HepG2 (cell line): ENCODE data around the gene ZNF341. TPM values are rescaled to one million over a fixed set of nuclear protein-coding genes. Genes with fewer than 3 reads are reported as not detected.
A peak's percentile ranks its signal among the peaks of the same experiment; 100 is the strongest.
"Not testable (repeated sequence)": the region's sequence is repeated elsewhere in the genome, so short reads cannot be mapped to it uniquely, and the experiment has no call there.

ENCODE experiments used
- ATAC-seq: fragments of 200-7000 bp; cut with Tn5 transposase; 3 replicates; pipeline ENCODE4 v1.9.1; 2020; ENCODE audit warnings: mild to moderate bottlenecking, moderate library complexity
- BruUV-seq: library from RNA; stranded (reverse); fragments of 400-500 nt; replicated peaks from 2 replicates; lab custom pipeline; 2021; lab: Mats Ljungman, UMichigan
- CTCF ChIA-PET: fragments of 300-600 bp; formaldehyde crosslinking; extraction: SDS; loops from one replicate; lab custom pipeline; 2021; ENCODE audit warnings: low total read pairs, inconsistent platforms, low intra/inter-chr PET ratio; lab: Yijun Ruan, JAX
- POLR2A ChIA-PET: fragments of 350-600 bp; sonication (Branson Sonifier 250); formaldehyde crosslinking; loops from one replicate; lab custom pipeline; 2020; ENCODE audit warnings: antibody characterized with exemption, inconsistent platforms; lab: Yijun Ruan, JAX
- DNase-seq: peaks from one replicate; pipeline ENCODE4 v3.0.0-alpha.2; 2015; ENCODE audit warnings: low spot score
- FAIRE-seq: peaks from 3 replicates; lab custom pipeline; 2011; peaks lifted over from hg19 to GRCh38; lab: Jason Lieb, UNC
- H2AFZ ChIP-seq: one replicate; pipeline ENCODE4 v1.6.1; 2011; ENCODE audit warnings: low read length, inconsistent platforms
- H3K27ac ChIP-seq: fragments of 300-600 bp; 3 replicates; pipeline ENCODE4 v1.8.0; 2011; ENCODE audit warnings: mixed run types, mild to moderate bottlenecking, mixed read lengths, low read length, inconsistent platforms; ENCODE audit not compliant: insufficient read depth; ENCODE audit errors: extremely low read length
- H3K27me3 ChIP-seq, 2 experiments: fragments of 200-600 bp in 1 of 2; 2 replicates in 1 of 2; 3 replicates in 1 of 2; pipeline versions ENCODE4 v1.6.0 to v1.8.0; 2011; ENCODE audit warnings: low read length in 2 of 2, mild to moderate bottlenecking in 2 of 2, moderate library complexity in 2 of 2, inconsistent platforms in 1 of 2; ENCODE audit not compliant: insufficient read depth in 2 of 2, control insufficient read depth in 1 of 2
- H3K36me3 ChIP-seq, 2 experiments: fragments of 200-600 bp in 1 of 2; replicated peaks in 1 of 2; 2 replicates in 1 of 2; 3 replicates in 1 of 2; pipeline versions ENCODE4 v1.5.1 to v1.8.0; 2011; ENCODE audit warnings: low read length in 2 of 2, inconsistent platforms in 1 of 2; ENCODE audit not compliant: insufficient read depth in 2 of 2, control insufficient read depth in 1 of 2
- H3K4me1 ChIP-seq: 2 replicates; pipeline ENCODE4 v1.5.1; 2012; ENCODE audit warnings: low read length, inconsistent platforms; ENCODE audit not compliant: insufficient read depth
- H3K4me2 ChIP-seq: 2 replicates; pipeline ENCODE4 v1.6.0; 2011; ENCODE audit warnings: low read depth, low read length, inconsistent platforms
- H3K4me3 ChIP-seq, 3 experiments: fragments of 200-600 bp in 1 of 3; sonication (generic), shearing (Covaris generic) in 1 of 3; replicated peaks in 1 of 3; 2 replicates each; pipeline ENCODE4 v1.5.1; 2011 to 2016; ENCODE audit warnings: low read length in 3 of 3, inconsistent platforms in 2 of 3, low read depth in 2 of 3, mild to moderate bottlenecking in 2 of 3, control low read depth in 1 of 3, mixed read lengths in 1 of 3; ENCODE audit not compliant: insufficient read depth in 1 of 3
- H3K79me2 ChIP-seq: one replicate; pipeline ENCODE4 v1.6.1; 2011; ENCODE audit warnings: low read length, inconsistent platforms; ENCODE audit not compliant: insufficient read depth
- H3K9ac ChIP-seq: 2 replicates; pipeline ENCODE4 v1.6.0; 2011; ENCODE audit warnings: mild to moderate bottlenecking, low read depth, low read length, inconsistent platforms; ENCODE audit not compliant: insufficient read depth
- H3K9me3 ChIP-seq: 2 replicates; pipeline ENCODE4 v1.5.1; 2012; ENCODE audit warnings: mild to moderate bottlenecking, low read length
- H4K20me1 ChIP-seq: 2 replicates; pipeline ENCODE4 v1.6.0; 2011; ENCODE audit warnings: inconsistent platforms, mild to moderate bottlenecking, low read length, moderate library complexity; ENCODE audit not compliant: insufficient read depth
- CHD4 ChIP-seq: fragments of 200-600 bp; sonication (generic); IDR thresholded peaks from 2 replicates; pipeline ENCODE4 v1.7.0; 2017; ENCODE audit warnings: mild to moderate bottlenecking, low read length, borderline replicate concordance
- ESRRA ChIP-seq: sonication (generic); formaldehyde crosslinking; IDR thresholded peaks from 2 replicates; pipeline ENCODE4 v1.5.1; 2020; ENCODE audit warnings: mild to moderate bottlenecking, low read depth, missing genetic modification reagents
- HIVEP1 ChIP-seq: sonication (generic); formaldehyde crosslinking; IDR thresholded peaks from 2 replicates; pipeline ENCODE4 v1.4.0; 2020; ENCODE audit warnings: mild to moderate bottlenecking, missing genetic modification reagents
- MTA1 ChIP-seq: sonication (generic); formaldehyde crosslinking; IDR thresholded peaks from 2 replicates; pipeline ENCODE4 v1.4.0; 2020; ENCODE audit warnings: missing genetic modification reagents, mild to moderate bottlenecking, borderline replicate concordance
- RBAK ChIP-seq: sonication (generic); formaldehyde crosslinking; IDR thresholded peaks from 2 replicates; pipeline ENCODE4 v1.5.1; 2020; ENCODE audit warnings: mild to moderate bottlenecking, missing genetic modification reagents
- REXO4 ChIP-seq: sonication (generic); formaldehyde crosslinking; IDR thresholded peaks from 2 replicates; pipeline ENCODE4 v1.8.0; 2022; ENCODE audit warnings: missing genetic modification reagents, mild to moderate bottlenecking, borderline replicate concordance
- SALL1 ChIP-seq: sonication (generic); formaldehyde crosslinking; IDR thresholded peaks from 2 replicates; pipeline ENCODE4 v1.8.0; 2022; ENCODE audit warnings: mild to moderate bottlenecking, missing genetic modification reagents
- ZFX ChIP-seq: sonication (generic); formaldehyde crosslinking; IDR thresholded peaks from 2 replicates; pipeline ENCODE4 v1.4.0; 2020; ENCODE audit warnings: mild to moderate bottlenecking, low read depth, missing genetic modification reagents, moderate library complexity
- ZMYM4 ChIP-seq: sonication (generic); formaldehyde crosslinking; IDR thresholded peaks from 2 replicates; pipeline ENCODE4 v1.8.1; 2023; ENCODE audit warnings: mild to moderate bottlenecking, missing genetic modification reagents
- ZNF333 ChIP-seq: sonication (generic); formaldehyde crosslinking; IDR thresholded peaks from 2 replicates; pipeline ENCODE4 v1.4.0; 2020; ENCODE audit warnings: mild to moderate bottlenecking, missing genetic modification reagents, borderline replicate concordance
- ZNF350 ChIP-seq: sonication (generic); formaldehyde crosslinking; IDR thresholded peaks from 2 replicates; pipeline ENCODE4 v1.4.0; 2020; ENCODE audit warnings: mild to moderate bottlenecking, low read depth, missing genetic modification reagents, borderline replicate concordance
- ZNF546 ChIP-seq: sonication (generic); formaldehyde crosslinking; conservative IDR thresholded peaks from 2 replicates; pipeline ENCODE4 v1.8.1; 2023; ENCODE audit warnings: mild to moderate bottlenecking, missing genetic modification reagents
- ZNF788 ChIP-seq: sonication (generic); formaldehyde crosslinking; IDR thresholded peaks from 2 replicates; pipeline ENCODE4 v1.5.0; 2020; ENCODE audit warnings: mild to moderate bottlenecking, missing genetic modification reagents, borderline replicate concordance
- ZNF839 ChIP-seq: sonication (generic); formaldehyde crosslinking; IDR thresholded peaks from 2 replicates; pipeline ENCODE4 v1.4.0; 2020; ENCODE audit warnings: missing genetic modification reagents, mild to moderate bottlenecking, borderline replicate concordance
- WGBS: methylation state at CpG from one replicate; pipeline ENCODE4 v1.1.6; 2017; ENCODE audit warnings: low lambda C conversion rate; 5-methylcytosine and 5-hydroxymethylcytosine counted together
- in situ Hi-C: cut with HindIII; loops from 2 replicates; pipeline ENCODE4 v1.10.0; 2017; ENCODE audit warnings: low pct_unique_long_range_greater_than_20kb; ENCODE audit not compliant: extremely low pct_ligation_motif_present
- intact Hi-C: fragments of 100-400 bp; cut with micrococcal nuclease; formaldehyde crosslinking; loops from one replicate; pipeline ENCODE4 v1.10.0; 2022; ENCODE audit not compliant: unreplicated experiment
- polyA plus RNA-seq, 8 experiments: library from polyadenylated mRNA; depleted of rRNA in 3 of 8; stranded (reverse) in 7 of 8; unstranded in 1 of 8; fragments of >200 nt; fragmentation: Illumina TruSeq in 4 of 8; extraction: Trizol in 4 of 8; gene quantifications; 2 replicates each; pipeline versions ENCODE4 v1.2.1 to v1.2.3, GENCODE V29; 2011 to 2016; ENCODE audit warnings: low read depth in 4 of 8, missing spikeins in 1 of 8, mixed read lengths in 1 of 8; ENCODE audit not compliant: insufficient read depth in 1 of 8
- total RNA-seq, 5 experiments: library from RNA; depleted of rRNA; stranded (reverse); fragments of >200 nt; fragmentation: Illumina TruSeq; extraction: Trizol; gene quantifications; 2 replicates each; pipeline ENCODE4 v1.2.3, GENCODE V29; 2016; ENCODE audit warnings: low read depth in 1 of 5
- TF ChIP-seq, protein P1 (sequence below): sonication (generic); formaldehyde crosslinking; IDR thresholded peaks from 2 replicates; pipeline ENCODE4 v1.5.0; 2020; ENCODE audit warnings: missing genetic modification reagents, mild to moderate bottlenecking, borderline replicate concordance
- TF ChIP-seq, protein P2 (sequence below): sonication (generic); formaldehyde crosslinking; IDR thresholded peaks from 2 replicates; pipeline ENCODE4 v1.4.0; 2020; ENCODE audit warnings: missing genetic modification reagents
- TF ChIP-seq, protein P3 (sequence below): sonication (generic); formaldehyde crosslinking; IDR thresholded peaks from 2 replicates; pipeline ENCODE4 v1.4.0; 2020; ENCODE audit warnings: mild to moderate bottlenecking, missing genetic modification reagents
- TF ChIP-seq, protein P4 (sequence below): sonication (generic); formaldehyde crosslinking; IDR thresholded peaks from 2 replicates; pipeline ENCODE4 v1.5.0; 2020; ENCODE audit warnings: missing genetic modification reagents

Gene ZNF341
- total and polyA plus RNA-seq, 2 of the 13 experiments (the other 11 are each of a cell fraction or from before 2014, with no cell fraction given): 1.1 to 2.2 TPM

DNA sequence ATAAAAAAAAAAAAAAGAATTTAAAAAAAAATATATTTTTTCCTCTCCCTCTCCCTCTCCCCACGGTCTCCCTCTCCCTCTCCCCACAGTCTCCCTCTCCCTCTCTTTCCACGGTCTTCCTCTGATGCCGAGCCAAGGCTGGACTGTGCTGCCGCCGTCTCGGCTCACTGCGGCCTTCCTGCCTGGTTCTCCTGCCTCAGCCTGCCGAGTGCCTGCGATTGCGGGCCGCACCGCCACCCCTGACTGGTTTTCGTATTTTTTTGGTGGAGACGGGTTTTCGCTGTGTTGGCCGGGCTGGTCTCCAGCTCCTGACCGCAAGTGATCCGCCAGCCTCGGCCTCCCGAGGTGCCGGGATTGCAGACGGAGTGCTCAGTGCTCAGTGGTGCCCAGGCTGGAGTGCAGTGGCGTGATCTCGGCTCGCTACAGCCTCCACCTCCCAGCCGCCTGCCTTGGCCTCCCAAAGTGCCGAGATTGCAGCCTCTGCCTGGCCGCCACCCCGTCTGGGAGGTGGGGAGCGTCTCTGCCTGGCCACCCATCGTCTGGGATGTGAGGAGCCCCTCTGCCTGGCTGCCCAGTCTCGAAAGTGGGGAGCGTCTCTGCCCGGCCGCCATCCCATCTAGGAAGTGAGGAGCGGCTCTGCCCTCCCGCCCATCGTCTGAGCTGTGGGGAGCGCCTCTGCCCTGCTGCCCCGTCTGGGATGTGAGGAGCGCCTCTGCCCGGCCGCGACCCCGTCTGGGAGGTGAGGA, 30.9 kb upstream of the ZNF341 start:
- POLR2A ChIA-PET, H3K9me3 ChIP-seq, BruUV-seq, H2AFZ ChIP-seq, ATAC-seq, H3K79me2 ChIP-seq, H3K27me3 ChIP-seq, H3K36me3 ChIP-seq, H3K4me2 ChIP-seq, H3K4me3 ChIP-seq, FAIRE-seq, CTCF ChIA-PET, intact Hi-C loops, H4K20me1 ChIP-seq, DNase-seq, in situ Hi-C loops, H3K9ac ChIP-seq: not testable (repeated sequence)
- Histone ChIP-seq H3K4me1 (peaks cover 41% of the 10 kb centered on the region), H3K27ac (peak overlapping the region; percentile 65)
- 92% methylated on average over 43 of the region's 45 CpGs for WGBS
- TF ChIP-seq ZMYM4 (CRISPR knock-in tag): peak; percentile 51
- TF ChIP-seq MTA1: peak; percentile 79; the same call in 1 of the 2 replicates
- TF ChIP-seq, protein P1, sequence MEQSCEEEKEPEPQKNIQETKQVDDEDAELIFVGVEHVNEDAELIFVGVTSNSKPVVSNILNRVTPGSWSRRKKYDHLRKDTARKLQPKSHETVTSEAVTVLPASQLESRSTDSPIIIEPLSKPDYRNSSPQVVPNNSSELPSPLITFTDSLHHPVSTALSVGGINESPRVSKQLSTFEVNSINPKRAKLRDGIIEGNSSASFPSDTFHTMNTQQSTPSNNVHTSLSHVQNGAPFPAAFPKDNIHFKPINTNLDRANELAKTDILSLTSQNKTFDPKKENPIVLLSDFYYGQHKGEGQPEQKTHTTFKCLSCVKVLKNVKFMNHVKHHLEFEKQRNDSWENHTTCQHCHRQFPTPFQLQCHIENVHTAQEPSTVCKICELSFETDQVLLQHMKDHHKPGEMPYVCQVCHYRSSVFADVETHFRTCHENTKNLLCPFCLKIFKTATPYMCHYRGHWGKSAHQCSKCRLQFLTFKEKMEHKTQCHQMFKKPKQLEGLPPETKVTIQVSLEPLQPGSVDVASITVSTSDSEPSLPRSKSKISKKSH (CRISPR knock-in tag): peak; percentile 30
- 0 out of 2 replicates have a peak, but pooled peaks have one; percentile 11 for TF ChIP-seq CHD4
- TF ChIP-seq ZFX (CRISPR knock-in tag): peak; percentile 51; the same call in 1 of the 2 replicates
- 0 out of 2 replicates have a peak, but pooled peaks have one; percentile 20 for TF ChIP-seq ZNF788 (CRISPR knock-in tag)
- 0 out of 2 replicates have a peak, but pooled peaks have one; percentile 26 for TF ChIP-seq ZNF546
- TF ChIP-seq, protein P2, sequence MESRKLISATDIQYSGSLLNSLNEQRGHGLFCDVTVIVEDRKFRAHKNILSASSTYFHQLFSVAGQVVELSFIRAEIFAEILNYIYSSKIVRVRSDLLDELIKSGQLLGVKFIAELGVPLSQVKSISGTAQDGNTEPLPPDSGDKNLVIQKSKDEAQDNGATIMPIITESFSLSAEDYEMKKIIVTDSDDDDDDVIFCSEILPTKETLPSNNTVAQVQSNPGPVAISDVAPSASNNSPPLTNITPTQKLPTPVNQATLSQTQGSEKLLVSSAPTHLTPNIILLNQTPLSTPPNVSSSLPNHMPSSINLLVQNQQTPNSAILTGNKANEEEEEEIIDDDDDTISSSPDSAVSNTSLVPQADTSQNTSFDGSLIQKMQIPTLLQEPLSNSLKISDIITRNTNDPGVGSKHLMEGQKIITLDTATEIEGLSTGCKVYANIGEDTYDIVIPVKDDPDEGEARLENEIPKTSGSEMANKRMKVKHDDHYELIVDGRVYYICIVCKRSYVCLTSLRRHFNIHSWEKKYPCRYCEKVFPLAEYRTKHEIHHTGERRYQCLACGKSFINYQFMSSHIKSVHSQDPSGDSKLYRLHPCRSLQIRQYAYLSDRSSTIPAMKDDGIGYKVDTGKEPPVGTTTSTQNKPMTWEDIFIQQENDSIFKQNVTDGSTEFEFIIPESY (CRISPR knock-in tag): peak; percentile 74
- 0 out of 2 replicates have a peak, but pooled peaks have one; percentile 45 for TF ChIP-seq ZNF333 (CRISPR knock-in tag)
- TF ChIP-seq ZNF350: 0 out of 2 replicates have a peak, but pooled peaks have one; percentile 30
- TF ChIP-seq RBAK (CRISPR knock-in tag): peak; percentile 53; the same call in 1 of the 2 replicates
- TF ChIP-seq, protein P3, sequence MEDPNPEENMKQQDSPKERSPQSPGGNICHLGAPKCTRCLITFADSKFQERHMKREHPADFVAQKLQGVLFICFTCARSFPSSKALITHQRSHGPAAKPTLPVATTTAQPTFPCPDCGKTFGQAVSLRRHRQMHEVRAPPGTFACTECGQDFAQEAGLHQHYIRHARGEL: 0 out of 2 replicates have a peak, but pooled peaks have one; percentile 65
- peak; percentile 43; the same call in 1 of the 2 replicates for TF ChIP-seq ESRRA
- TF ChIP-seq HIVEP1 (CRISPR knock-in tag): peak; percentile 45
- peak; percentile 26; the same call in 1 of the 2 replicates for TF ChIP-seq SALL1 (CRISPR knock-in tag)
- 0 out of 2 replicates have a peak, but pooled peaks have one; percentile 17 for TF ChIP-seq REXO4
- peak; percentile 50; the same call in 1 of the 2 replicates for TF ChIP-seq ZNF839
- TF ChIP-seq, protein P4, sequence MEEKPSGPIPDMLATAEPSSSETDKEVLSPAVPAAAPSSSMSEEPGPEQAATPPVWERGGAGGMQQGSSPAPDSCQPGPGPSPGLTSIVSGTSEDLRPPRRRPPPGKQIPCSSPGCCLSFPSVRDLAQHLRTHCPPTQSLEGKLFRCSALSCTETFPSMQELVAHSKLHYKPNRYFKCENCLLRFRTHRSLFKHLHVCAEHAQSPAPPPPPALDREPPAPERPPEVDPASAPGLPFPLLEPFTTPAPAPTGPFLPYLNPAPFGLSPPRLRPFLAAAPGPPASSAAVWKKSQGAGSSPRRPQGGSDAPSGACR (CRISPR knock-in tag): peak; percentile 79; the same call in 1 of the 2 replicates
